Measurements from ENCODE around the gene ZNF236.

- TF ChIP-seq POLR2AphosphoS5 (IDR thresholded peaks at IDR 0.05; ENCODE audit: low read depth, low read length) (no peak), POLR2A (IDR thresholded peaks at IDR 0.05; ENCODE audit: low read depth, low read length) (no peak)
Observed at GRCh38 chr18:76834379-76834778, 12.0 kb downstream of the ZNF236 start.
